ENCODE measurements around the gene LAMA3.

DNA sequence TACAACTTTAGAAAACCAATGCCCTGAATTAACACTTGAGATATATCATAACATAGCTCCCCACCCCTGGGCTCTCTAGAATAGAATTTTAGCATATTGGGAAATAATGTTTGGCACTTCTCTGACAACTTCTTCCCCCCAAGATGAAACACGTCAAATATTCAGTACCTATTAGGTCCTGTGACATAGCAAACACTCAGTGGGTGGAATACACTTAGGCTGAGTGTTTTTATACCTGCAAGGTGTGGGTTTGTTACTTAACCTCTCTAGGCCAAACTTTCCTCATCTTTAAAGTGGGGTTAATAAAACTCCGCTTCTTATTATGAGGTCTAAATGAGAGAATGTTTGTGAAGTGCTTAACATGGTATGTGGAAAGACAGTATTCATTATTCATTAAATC, 56.1 kb downstream of the LAMA3 start:
- TF ChIP-seq, protein P1, sequence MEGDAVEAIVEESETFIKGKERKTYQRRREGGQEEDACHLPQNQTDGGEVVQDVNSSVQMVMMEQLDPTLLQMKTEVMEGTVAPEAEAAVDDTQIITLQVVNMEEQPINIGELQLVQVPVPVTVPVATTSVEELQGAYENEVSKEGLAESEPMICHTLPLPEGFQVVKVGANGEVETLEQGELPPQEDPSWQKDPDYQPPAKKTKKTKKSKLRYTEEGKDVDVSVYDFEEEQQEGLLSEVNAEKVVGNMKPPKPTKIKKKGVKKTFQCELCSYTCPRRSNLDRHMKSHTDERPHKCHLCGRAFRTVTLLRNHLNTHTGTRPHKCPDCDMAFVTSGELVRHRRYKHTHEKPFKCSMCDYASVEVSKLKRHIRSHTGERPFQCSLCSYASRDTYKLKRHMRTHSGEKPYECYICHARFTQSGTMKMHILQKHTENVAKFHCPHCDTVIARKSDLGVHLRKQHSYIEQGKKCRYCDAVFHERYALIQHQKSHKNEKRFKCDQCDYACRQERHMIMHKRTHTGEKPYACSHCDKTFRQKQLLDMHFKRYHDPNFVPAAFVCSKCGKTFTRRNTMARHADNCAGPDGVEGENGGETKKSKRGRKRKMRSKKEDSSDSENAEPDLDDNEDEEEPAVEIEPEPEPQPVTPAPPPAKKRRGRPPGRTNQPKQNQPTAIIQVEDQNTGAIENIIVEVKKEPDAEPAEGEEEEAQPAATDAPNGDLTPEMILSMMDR (tag by site-specific recombination; IDR thresholded peaks at IDR 0.05), result no peak
- TF ChIP-seq SCRT1 (tag by site-specific recombination; IDR thresholded peaks at IDR 0.05; ENCODE audit: borderline replicate concordance) (no peak), ZSCAN30 (tag by site-specific recombination; IDR thresholded peaks at IDR 0.05) (no peak)
- TF ChIP-seq, protein P2, sequence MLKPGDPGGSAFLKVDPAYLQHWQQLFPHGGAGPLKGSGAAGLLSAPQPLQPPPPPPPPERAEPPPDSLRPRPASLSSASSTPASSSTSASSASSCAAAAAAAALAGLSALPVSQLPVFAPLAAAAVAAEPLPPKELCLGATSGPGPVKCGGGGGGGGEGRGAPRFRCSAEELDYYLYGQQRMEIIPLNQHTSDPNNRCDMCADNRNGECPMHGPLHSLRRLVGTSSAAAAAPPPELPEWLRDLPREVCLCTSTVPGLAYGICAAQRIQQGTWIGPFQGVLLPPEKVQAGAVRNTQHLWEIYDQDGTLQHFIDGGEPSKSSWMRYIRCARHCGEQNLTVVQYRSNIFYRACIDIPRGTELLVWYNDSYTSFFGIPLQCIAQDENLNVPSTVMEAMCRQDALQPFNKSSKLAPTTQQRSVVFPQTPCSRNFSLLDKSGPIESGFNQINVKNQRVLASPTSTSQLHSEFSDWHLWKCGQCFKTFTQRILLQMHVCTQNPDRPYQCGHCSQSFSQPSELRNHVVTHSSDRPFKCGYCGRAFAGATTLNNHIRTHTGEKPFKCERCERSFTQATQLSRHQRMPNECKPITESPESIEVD (tag by site-specific recombination; IDR thresholded peaks at IDR 0.05), result no peak
- TF ChIP-seq, protein P3, sequence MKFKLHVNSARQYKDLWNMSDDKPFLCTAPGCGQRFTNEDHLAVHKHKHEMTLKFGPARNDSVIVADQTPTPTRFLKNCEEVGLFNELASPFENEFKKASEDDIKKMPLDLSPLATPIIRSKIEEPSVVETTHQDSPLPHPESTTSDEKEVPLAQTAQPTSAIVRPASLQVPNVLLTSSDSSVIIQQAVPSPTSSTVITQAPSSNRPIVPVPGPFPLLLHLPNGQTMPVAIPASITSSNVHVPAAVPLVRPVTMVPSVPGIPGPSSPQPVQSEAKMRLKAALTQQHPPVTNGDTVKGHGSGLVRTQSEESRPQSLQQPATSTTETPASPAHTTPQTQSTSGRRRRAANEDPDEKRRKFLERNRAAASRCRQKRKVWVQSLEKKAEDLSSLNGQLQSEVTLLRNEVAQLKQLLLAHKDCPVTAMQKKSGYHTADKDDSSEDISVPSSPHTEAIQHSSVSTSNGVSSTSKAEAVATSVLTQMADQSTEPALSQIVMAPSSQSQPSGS (tag by site-specific recombination; IDR thresholded peaks at IDR 0.05; ENCODE audit: low read depth), result no peak
